ENCODE results near the gene SORCS2. TPM values are rescaled to one million over a fixed set of nuclear protein-coding genes. Genes with fewer than 3 reads are reported as not detected.

SORCS2 gene
- total and polyA plus RNA-seq, 2 of the 8 experiments (the other 6 are each of a cell fraction or from before 2014, with no cell fraction given), result 0.36 to 1.8 TPM

- TF ChIP-seq CHD7 (IDR thresholded peaks at IDR 0.05; ENCODE audit: insufficient replicate concordance, low read length) (no peak), RNF2 (IDR thresholded peaks at IDR 0.05; ENCODE audit: borderline replicate concordance, low read depth, low read length, missing control alignments, poor library complexity, severe bottlenecking) (no peak), EZH2 (IDR thresholded peaks at IDR 0.05; ENCODE audit: low read depth, low read length, severe bottlenecking) (no peak), ZNF274 (IDR thresholded peaks at IDR 0.05; ENCODE audit: borderline replicate concordance, extremely low read depth, low read length) (no peak), ASH2L (IDR thresholded peaks at IDR 0.05; ENCODE audit: low read length) (no peak), GABPA (IDR thresholded peaks at IDR 0.05; ENCODE audit: borderline replicate concordance, insufficient read depth, low read length) (no peak), EP300 (IDR thresholded peaks at IDR 0.05; ENCODE audit: borderline replicate concordance in 1 of 2, low read depth in 2 of 2, low read length in 2 of 2) (no peak), BRCA1 (IDR thresholded peaks at IDR 0.05; ENCODE audit: low read depth, low read length) (no peak), TBP (IDR thresholded peaks at IDR 0.05; ENCODE audit: low read depth, low read length) (no peak), CTBP2 (IDR thresholded peaks at IDR 0.05; ENCODE audit: borderline replicate concordance, insufficient read depth, insufficient read length, low read length) (no peak), CHD1 (IDR thresholded peaks at IDR 0.05; ENCODE audit: low read depth, low read length) (no peak)
These were observed 9.7 kb upstream of the SORCS2 start (continued) for GRCh38 chr4:7182616-7183015.
